HG03064 (cell line): ENCODE measurements around the gene ABCC4.
"Not testable (repeated sequence)": the region's sequence is repeated elsewhere in the genome, so short reads cannot be mapped to it uniquely, and the experiment has no call there.

Experiments
- ATAC-seq: cut with Tn5 transposase; IDR thresholded peaks from one replicate; pipeline ENCODE4 v1.9.1; 2021; ENCODE audit warnings: low read depth; ENCODE audit not compliant: unreplicated experiment

The ABCC4 gene

GRCh38 chr13:95204231-95204765 lies 97.0 kb downstream of the ABCC4 start:
- no peak for ATAC-seq

- ATAC-seq = no peak
These were observed 99.2 kb downstream of the ABCC4 start for GRCh38 chr13:95201814-95202651.

- not testable (repeated sequence) for ATAC-seq
These were observed 100.8 kb downstream of the ABCC4 start for GRCh38 chr13:95200386-95200957.

GRCh38 chr13:95199896-95200295 lies 101.4 kb downstream of the ABCC4 start:
- ATAC-seq = no peak

GRCh38 chr13:95198606-95199005 lies 102.6 kb downstream of the ABCC4 start:
- not testable (repeated sequence) for ATAC-seq

- ATAC-seq = no peak
These were observed 103.7 kb downstream of the ABCC4 start for GRCh38 chr13:95197548-95197947.

GRCh38 chr13:95195146-95195545 lies 106.1 kb downstream of the ABCC4 start:
- ATAC-seq = no peak

- ATAC-seq = no peak
These were observed 107.6 kb downstream of the ABCC4 start for GRCh38 chr13:95193509-95194230.

GRCh38 chr13:95192998-95193397 lies 108.3 kb downstream of the ABCC4 start:
- no peak for ATAC-seq

GRCh38 chr13:95192564-95192945 lies 108.7 kb downstream of the ABCC4 start:
- not testable (repeated sequence) for ATAC-seq

- peak; percentile 88 for ATAC-seq
These were observed 109.3 kb downstream of the ABCC4 start for GRCh38 chr13:95191821-95192563.

GRCh38 chr13:95188128-95188527 lies 113.1 kb downstream of the ABCC4 start:
- ATAC-seq = no peak

- ATAC-seq = no peak
These were observed 115.4 kb downstream of the ABCC4 start for GRCh38 chr13:95185851-95186250.

GRCh38 chr13:95185311-95185710 lies 115.9 kb downstream of the ABCC4 start:
- ATAC-seq = no peak

GRCh38 chr13:95184317-95184716 lies 116.9 kb downstream of the ABCC4 start:
- no peak for ATAC-seq

GRCh38 chr13:95182570-95183265 lies 118.5 kb downstream of the ABCC4 start:
- ATAC-seq = no peak

GRCh38 chr13:95181586-95181985 lies 119.7 kb downstream of the ABCC4 start:
- ATAC-seq = peak; percentile 84

GRCh38 chr13:95180513-95181245 lies 120.6 kb downstream of the ABCC4 start:
- ATAC-seq = peak; percentile 3

GRCh38 chr13:95176611-95177259 lies 124.5 kb downstream of the ABCC4 start:
- ATAC-seq = no peak
